HG02678 (cell line): ENCODE data around the gene SHF.
A peak's percentile ranks its signal among the peaks of the same experiment; 100 is the strongest.
"Not testable (repeated sequence)": the region's sequence is repeated elsewhere in the genome, so short reads cannot be mapped to it uniquely, and the experiment has no call there.

ENCODE experiments used
- ATAC-seq: cut with Tn5 transposase; IDR thresholded peaks from one replicate; pipeline ENCODE4 v1.9.1; 2021; ENCODE audit warnings: mild to moderate bottlenecking, moderate library complexity; ENCODE audit not compliant: unreplicated experiment

SHF gene, protein sequence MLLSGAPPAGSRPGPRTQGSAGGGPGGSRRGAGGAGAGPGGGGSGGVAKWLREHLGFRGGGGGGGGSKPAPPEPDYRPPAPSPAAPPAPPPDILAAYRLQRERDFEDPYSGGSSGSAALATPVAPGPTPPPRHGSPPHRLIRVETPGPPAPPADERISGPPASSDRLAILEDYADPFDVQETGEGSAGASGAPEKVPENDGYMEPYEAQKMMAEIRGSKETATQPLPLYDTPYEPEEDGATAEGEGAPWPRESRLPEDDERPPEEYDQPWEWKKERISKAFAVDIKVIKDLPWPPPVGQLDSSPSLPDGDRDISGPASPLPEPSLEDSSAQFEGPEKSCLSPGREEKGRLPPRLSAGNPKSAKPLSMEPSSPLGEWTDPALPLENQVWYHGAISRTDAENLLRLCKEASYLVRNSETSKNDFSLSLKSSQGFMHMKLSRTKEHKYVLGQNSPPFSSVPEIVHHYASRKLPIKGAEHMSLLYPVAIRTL

DNA sequence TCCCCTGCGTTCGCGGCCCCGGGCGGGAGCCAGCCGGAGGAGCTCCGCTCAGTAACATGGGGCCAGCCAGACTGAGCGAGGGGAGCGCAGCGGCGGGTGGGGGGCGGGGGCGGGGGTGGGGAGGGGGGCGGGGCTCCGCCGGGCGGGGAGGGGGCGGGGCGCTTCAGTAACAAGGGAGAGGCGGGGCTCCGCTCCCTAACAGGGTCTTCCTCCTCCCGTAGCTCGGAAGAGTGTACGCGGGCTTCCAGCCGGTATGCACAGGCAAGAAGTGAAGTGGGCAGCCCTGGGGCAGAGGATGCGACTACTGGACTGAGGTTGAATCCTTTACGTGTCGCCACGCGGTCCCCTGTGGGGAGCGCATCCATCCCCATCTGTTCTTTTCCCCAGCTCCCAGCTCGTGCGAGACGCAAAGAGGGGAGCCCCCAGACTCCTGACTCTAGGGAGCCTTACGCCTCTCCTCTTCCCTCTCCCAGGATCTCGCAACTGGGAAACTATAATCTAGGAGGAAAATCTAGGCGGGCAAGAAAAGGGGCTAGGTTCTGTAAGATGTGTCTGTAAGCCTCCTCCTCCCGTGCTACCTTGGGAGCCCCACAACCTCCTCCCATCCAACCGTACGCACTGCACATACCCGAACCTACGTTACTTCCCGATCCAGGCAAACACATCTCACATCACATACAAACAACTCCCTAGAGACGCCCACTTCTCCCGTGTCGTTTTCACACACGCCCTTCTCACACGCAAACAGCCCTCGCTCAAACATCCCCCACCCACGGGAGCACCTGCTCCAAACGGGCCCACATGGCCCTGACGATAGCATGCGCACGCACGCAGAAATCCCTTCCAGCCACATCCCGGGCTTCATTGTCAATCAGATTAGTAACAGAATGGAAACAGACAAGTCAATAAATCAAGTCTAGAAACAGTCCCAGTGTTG, at the start of gene SHF:
Gene SHF, minus strand, starts transcription at position 73 of the 937 bp plus-strand sequence. Its CDS starts 15 bp downstream, at position 58.
- peak; percentile 45 for ATAC-seq

DNA sequence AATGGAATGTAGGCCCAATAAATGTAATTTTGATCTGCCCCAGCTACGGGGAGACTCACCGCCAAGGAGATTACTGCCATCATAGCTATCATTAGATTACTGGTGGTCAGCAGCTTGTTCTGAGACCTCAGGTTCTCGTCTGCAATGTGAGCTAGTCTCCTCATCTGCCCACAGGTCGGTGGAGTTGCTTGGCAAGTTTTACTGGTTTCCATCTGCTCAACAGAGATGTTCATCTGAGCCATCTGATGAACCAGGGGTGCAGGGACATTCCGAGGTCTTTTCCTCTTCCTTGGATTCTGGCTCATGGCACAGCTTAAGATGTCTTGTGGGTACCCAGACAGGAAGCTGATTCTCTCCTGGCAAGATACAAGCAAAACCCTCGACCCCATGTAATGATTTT, 49.0 kb upstream of the SHF start:
- not testable (repeated sequence) for ATAC-seq

GRCh38 chr15:45234562-45235235, 46.9 kb upstream of the SHF start:
- ATAC-seq = no peak

GRCh38 chr15:45231864-45232562, 44.2 kb upstream of the SHF start:
- ATAC-seq = no peak

DNA sequence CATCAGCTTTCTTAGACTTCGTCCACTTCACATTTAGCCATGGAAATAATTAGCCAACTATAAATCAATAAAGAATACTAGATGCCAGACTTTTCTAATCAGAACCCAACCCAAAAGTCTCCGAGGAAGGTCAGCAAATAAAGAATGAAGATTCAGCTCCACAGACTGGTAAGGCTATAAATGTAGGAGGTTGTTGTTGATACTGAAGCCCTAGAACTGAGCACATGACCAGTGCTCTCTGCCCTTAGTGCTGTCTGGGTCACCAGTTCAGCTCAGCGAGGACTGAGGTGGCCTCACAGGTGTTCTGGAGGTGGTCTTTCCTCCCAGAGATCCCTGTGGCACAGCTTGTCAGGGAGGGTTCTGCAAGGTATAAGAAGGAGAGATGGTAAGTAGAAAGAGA, 43.4 kb upstream of the SHF start:
- no peak for ATAC-seq

- ATAC-seq = no peak
These were observed 42.6 kb upstream of the SHF start for GRCh38 chr15:45230245-45230965.

GRCh38 chr15:45228931-45229330, 41.2 kb upstream of the SHF start:
- no peak for ATAC-seq

DNA sequence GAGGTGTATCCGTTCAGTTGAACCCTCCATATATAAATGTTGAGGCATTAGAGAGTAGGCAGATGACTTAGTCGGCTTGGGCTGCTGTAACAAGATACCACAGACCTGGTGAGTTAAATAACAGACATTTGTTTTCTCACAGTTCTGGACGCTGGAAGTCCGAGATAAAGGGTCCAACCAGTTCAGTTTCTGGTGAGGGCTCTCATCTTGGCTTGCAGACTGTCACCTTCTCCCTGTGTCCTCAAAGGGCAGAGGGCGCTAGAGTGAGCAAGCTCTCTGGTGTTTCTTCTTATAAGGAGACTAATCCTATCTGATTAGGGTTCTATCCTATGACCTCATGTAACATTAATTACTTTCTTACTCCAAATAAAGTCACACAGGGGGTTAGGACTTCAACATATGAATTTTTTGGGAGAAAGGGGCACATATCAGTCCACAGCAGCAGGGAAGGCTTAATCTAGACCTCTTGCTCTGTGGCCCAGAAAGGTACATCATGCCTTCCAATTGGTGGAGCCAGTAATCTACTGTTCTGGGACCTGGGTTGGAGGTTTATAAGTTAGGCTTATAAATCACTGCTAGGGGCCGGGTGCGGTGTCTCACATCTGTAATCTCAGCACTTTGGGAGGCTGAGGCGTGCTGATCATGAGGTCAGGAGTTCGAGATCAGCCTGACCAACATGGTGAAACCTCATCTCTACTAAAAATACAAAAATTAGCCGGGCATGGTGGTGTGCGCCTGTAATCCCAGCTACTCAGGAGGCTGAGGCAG, 37.9 kb upstream of the SHF start:
- ATAC-seq = no peak

DNA sequence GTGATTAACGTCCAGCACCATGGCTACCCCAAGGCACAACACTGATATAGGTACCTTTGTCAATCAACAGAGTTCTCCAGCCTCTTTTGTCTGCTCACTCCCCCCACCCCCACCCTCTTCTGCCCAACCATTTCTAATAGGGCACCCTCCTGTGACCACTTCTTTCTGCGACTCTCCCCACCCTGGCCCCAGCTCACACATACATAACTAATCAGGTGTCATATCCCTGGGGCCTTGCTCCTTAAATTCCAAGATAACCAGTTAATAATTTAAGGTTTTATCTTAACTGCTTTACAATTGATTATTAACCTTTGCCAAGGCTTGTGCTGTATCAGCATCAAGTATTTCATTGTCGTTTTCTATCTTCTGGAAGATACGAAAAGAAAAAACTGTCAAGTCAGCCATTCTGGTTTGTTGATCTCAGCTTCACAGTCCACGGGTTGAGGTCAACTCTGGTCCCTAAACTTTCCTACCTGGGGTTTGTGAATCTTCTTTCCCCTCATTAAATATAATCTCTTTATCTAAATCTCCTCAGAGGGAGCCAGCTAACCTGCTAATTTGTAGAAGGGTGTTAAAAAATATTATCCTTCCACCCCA, 37.0 kb upstream of the SHF start:
- ATAC-seq = no peak

- no peak for ATAC-seq
These were observed 34.2 kb upstream of the SHF start for GRCh38 chr15:45221967-45222366.

DNA sequence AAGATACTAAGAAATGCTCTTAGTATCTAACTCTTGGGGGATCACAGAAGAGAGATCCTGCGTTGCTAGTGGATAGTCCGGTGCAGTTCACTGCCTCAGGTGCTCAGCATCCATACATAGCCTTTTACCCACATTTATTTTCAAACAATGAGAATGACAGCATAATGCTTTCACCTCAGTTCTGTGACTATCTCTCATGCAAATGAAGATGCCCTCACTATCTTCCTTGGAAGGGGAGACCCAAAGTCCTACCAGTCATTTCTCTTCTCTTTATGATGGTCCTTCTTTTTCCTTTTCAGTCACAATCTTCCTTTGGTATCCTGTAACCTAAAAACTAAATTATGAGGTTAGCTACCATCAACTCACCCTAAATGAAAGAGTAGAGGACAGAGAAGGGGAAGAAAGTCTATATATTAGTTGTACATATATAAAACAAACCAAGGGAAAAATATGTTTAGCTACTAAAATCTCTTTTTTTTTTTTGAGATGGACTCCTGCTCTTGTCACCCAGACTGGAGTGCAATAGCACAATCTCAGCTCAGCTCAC, 33.4 kb upstream of the SHF start:
- ATAC-seq = no peak

DNA sequence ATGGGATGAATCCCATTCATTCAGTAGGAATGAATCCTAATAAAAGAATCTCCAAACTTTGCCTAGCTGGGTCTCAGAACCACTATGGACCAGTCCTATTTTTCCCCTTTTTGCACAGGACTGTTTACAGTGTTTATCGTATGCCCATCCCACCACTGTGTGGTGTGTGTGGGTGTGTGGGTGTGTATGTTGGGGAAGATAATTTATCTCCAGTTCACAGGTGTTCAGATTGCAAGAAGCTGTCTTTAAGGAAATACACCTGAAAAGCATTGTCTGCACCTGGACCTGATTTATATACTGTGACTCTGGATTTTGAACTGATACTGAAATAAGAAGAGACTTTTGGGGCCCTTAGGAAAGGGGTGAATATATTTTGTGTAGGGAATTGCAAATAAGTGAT, 24.7 kb upstream of the SHF start:
- ATAC-seq = no peak

DNA sequence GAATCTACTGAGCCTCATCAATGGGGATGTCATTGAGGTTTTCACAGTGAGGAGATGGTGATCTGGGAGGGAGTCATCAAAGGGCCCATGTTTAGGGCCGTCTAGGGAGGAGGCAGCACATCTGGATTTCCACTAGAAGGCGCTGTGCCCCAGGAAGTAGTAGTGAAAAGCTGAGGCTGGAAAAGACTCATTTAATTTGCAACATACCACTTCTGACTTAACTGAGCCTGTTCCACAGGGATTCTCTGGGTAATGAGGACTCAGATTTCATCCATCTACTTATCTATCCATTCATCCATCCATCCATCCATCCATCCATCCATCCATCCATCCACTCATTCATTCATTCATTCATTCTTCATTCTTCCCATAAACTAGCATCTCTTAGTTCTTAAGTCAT, 17.4 kb upstream of the SHF start:
- no peak for ATAC-seq

DNA sequence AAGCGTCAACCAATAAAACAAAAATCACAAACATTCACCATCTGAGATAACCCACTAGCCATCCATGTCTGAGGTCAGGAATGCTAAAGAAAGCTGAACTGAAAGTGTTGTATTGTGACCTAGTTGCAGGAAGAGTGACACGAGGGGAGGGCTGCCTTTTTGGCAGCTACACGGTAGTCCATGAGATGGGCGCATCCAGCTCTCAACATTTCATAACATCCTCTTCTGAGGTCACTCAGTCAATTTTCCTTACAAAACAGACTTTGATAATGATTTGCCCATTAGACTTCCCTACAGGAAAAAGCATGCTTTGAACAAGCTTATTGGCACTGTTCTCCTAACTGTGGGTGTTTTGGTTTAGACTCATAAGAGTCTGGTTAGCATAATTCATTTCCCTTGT, 15.4 kb upstream of the SHF start:
- ATAC-seq = no peak

DNA sequence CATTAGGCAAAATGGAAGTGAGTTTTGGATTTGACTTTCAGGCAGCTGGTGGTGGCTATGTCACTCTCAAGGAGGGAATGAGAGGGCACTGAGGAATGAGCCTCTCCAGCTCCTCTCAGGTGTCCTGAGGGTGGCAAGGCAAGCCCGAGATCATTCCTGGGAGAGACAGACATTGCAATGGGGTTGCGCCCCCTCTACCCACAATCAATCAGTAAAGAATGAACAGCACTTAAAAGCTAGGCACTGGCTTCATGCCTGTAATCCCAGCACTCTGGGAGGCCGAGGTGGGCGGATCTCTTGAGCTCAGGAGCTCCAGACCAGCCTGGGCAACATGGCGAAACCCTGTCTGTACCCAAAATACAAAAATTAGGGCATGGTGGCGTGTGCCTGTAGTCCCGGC, 14.1 kb upstream of the SHF start:
- ATAC-seq = no peak

- no peak for ATAC-seq
These were observed 13.7 kb upstream of the SHF start for GRCh38 chr15:45201557-45201859.

- peak; percentile 5 for ATAC-seq
These were observed 13.2 kb upstream of the SHF start for GRCh38 chr15:45200799-45201556.
